Activated gamma-delta T cell treated with anti-CD3 and anti-CD28 coated beads, Interleukin-2, amount 50 U/mL, for 16 hours (primary cell): ENCODE results near the gene TAF4.
"Not testable (repeated sequence)": the region's sequence is repeated elsewhere in the genome, so short reads cannot be mapped to it uniquely, and the experiment has no call there.

Experiments
- DNase-seq: peaks from one replicate; pipeline ENCODE4 v3.0.0-alpha.2; 2020; ENCODE audit warnings: low read depth

TAF4 gene

DNA sequence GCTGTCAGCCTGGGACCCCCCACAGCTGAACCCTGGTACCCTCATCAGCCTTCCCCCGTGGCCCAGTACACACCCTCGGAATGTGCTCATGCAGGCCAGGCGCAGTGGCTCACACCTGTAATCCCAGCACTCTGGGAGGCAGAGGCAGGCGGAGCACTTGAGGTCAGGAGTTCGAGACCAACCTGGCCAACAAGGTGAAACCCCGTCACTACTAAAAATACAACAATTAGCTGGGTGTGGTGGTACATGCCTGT lies 9.9 kb downstream of the TAF4 start:
- not testable (repeated sequence) for DNase-seq

DNA sequence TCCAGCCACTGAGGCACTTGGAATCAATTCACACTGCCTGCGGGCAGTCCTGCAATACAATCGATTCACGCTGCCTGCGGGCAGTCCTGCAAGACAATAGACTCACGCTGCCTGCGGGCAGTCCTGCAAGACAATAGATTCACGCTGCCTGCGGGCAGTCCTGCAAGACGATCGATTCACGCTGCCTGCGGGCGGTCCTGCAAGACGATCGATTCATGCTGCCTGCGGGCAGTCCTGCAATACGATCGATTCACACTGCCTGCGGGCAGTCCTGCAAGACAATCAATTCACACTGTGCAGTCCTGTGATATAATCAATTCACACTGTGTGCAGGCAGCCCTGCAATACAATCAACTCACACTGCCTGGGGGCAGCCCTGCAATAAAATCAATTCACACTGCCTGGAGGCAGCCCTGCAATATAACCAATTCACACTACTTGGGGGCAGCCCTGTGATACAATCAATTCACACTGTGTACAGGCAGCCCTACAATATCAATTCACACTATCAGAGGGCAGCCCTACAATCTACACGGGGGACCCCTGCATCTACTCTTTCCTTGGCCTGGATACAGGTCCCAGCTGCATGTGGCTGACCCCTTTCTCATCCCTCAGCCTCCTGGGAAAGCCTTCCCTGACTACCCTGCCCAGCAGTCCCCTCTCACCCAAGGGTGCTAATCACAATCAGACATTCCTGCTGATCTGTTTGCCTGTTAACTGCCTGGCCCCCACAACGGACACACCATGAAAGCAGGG lies 10.4 kb downstream of the TAF4 start:
- no peak for DNase-seq

DNA sequence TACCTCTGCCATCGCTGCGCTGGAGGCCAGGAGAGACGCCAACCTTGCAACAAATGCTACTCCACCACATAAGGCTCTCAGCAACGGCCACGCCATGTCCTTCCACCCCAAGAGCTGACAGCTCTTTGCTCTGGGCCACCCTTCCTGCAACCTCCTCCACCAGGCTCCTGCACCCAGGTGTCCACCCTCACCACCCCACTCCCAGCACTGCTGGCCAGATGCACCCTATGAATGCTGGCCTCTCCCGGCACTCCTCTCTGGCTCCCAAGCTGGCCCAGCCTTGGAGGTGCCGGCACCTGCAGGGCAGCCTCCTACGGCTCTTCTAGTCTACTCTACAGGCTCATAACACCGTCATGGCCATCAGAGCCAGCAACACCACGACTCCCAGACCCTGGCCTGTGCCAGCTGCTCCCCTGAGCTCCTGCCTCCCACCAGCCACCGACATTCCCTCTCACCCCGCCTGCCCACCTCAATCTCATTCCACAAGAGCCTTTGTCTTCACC lies 11.2 kb downstream of the TAF4 start:
- DNase-seq = no peak

DNA sequence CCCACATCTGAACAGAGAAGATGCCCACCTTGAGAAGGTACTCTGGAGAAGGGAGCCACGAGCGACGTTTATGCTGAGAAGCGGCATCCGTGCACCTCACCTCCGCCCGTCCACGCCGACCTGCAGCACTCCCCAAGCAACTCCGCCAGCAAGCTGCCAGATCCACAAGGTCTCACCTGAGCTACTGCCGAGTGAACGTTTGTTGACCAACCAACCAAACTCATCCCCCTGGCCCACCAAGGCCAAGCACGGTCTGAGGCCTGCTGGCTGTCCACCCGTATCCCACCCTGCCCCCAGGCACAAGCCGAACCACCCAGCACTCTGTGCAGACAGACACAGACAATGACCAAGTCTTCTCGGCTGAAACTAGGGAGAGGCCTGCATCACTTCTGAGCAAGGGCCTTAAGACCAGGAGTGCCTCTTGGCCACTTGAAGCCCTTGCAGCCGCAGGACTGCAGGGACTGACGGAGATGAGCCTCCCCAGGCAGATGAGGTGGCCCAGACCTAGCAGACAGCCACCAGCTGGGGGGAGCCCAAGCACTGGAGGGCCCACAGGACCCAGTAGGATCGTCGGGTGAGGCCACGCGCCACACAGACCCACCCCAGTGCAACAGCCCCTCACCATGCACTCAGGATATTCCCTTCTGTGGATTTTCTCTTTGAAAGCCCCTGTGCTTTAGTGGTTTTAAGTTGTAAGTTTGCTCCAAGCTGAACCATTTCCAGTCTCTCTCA lies 12.1 kb downstream of the TAF4 start:
- no peak for DNase-seq

DNA sequence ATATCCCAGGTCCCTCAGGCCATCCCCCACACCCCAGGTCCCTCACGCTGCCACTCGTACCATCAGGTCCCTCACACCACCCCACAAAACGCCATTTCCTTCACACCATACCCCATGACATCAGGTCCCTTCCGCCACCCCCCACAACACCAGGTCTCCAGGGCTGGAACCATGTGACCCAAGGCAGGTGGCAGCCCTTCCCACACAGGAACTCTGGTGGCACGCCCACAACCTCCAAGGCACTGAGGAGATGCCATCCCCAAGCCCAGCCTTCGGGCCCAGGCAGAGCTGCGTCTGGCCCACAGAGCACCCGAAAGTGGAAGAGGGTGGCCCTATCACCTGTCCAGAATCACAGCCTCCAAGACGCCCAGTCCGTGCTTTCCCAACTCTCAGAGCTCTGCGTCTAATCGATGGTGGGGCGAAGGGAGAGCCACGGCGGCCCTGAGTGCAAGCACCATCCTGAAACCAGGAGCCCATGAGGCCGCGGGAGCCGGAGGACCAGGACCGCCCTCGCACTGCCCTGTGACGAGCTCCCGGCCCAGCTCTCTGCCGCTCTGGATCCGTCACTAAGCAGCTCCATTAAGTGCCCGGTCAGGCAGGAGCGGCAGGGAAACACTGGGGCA lies 12.7 kb downstream of the TAF4 start:
- DNase-seq = no peak

DNA sequence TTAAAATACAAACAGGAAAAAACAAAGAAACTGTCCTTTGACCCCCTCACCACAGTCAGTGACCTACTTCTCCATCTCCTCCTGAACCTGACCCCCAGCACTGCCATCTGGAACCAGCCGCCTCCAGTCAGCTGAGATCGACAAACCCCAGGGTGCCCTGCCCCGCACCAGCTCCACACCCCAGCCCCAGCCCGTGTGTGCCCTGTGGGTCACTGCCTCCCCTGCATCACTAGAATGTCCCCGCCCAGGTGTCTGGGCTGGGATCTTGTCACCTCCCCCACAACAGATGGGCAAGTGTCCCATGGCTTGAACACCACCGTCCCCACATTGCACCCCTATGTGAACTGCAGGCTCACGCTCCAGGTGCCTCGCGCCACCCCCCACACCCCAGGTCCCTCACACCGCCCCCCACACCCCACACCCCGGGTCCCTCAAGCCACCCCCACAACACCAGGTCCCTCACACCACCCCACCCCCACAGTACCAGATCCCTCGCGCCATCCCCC lies 13.3 kb downstream of the TAF4 start:
- DNase-seq = no peak

DNA sequence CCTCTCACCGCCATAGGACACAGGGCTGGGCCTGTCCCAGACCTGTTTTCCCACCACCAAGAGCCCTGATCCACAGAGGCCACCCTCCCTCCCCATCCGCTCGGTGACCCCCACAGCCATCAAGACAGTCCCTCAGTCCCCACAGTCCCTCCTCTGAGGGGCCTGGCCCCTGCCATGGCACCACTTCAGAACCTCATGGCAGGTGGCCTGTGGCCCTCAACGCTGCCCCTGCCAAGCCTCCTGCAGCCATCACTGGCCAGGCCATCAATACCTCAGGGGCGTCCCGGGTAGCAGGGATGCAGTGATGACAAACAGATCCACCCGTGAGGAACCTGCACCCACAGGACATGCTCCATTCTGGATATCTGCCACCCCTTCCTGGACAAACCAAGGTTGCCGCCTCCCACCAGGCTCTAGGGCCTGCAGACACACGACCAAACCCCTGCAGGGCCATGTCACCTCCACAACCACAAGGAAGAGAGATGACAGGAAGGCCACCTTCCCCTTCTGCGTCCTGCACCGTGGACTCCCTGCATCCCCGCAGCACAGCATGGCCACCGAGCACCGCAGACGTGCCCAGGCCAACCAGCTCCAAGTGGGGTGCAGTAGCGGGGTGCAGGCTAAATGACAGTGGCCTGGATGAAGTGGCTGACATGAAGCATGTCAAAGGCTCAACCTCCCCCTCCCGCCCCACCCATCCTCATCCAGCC lies 14.0 kb downstream of the TAF4 start:
- no peak for DNase-seq

DNA sequence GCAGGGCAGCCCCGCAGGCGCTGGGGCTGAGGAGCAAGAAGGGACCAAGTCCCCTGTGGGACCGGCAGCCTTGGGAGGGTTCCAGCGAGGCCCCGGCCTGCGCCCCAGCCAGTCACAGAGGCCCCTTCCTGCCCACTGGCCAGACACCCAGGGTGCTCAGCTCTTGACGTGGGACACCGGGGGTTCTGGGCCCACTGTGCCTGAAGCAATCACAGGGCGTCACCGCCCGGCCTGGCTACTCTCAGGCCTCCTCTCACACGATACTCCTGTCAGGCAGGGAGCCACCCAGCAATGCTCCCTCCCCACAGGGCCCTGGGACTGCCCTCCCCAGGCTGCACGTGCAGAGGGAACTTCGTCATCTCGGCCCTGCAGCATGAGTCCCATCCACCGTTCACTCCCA lies 14.5 kb downstream of the TAF4 start:
- no peak for DNase-seq

DNA sequence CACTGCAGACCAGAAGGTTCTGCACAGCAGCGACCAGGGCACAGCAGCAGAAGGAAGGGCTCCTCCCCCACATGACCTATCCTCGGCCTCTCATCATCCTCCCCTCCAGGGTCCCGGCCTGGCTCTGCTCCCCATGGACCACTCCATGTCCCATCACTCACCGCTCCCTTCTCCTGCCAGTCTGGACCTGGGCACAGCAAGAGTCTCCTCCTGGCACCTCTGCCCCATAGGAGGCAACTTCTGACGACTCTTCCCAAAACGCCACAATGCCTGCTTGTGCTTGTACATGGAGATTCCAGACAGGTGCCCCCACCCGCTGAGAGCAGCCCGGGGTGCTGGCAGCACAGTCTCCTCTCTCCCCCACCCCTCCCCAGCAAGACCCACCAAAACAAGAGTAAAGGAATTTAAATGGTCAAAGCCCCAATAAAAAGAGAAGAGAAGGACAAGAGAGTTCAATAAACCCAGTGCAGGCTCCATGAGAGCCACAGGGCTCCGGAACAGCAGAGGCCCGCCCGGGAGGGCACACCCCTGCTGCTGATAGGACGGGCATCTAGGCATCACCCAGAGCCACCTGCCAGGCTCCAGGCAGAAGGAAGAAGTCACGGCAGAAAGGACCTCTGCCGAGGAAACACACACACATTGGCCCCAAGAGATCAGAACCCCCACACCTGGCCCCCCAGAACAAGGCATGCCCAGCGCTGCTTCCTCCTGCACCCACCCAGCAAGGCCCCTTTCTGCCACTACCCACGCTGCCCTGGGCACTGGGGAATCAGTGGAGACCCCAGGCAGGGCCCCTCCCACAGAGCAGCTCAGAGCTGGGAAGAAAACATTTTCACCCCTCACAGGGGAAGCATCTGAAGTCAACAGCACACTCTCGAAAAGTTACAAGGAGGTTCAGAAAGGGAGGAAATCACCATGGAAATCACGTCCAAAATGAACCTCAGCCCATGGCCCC lies 15.2 kb downstream of the TAF4 start:
- no peak for DNase-seq

DNA sequence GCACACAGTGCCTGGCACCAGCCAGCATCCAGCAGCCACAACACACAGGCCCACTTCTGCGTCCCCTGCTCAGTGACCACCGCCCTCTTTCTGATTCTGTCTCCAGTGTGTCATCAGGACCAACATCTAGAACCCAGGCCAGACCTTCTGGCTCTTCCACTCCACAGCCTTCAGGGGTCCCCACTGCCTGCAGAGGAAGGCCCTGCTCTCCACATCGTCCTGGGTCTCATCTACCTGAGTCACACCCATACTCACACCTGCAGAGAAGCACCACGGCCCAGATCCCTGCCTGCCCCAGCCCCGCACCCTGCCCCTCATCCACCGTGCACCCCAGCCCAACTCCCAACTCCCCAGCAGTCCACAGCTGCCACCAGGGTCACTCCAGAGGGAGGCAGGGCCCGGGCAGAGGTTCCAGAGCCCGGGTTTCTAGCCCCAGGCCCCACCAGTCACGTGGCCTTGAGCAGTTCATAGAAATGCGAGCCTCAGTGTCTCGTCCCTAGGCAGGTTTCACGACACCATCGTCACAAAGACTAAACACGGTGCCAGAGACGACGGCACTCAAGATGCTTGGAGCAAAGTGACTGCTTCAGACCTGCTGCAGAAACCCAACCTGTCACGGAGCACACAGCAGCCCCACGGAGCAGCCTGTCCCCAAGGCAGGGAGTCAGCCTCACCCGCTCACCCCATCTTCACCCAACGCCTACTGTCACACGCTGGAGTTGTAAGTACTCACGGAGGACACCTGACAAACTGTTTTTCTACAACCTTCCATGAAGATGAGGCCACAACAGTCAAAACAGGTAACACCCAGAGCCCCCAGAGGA lies 16.1 kb downstream of the TAF4 start:
- DNase-seq = no peak

DNA sequence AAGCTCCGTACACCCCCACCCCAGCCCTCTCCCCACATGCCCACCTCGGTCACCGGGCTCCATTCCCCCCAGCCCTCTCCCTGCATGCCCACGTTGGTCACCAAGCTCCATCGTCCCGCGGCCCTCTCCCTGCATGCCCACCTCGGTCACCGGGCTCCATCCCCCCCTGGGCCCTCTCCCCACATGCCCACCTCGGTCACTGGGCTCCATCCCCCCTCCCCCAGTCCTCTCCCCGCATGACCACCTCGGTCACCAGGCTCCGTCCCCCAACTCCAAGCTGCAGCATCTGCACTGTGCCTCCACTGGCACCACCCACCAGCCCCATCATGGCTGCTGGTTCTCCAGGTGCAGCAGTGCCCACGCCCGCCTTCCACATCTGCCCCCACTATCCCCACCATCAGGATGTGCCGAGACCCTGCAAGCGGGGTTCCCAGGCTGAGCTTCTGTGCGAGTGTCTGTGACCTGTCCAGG lies 16.8 kb downstream of the TAF4 start:
- no peak for DNase-seq

DNA sequence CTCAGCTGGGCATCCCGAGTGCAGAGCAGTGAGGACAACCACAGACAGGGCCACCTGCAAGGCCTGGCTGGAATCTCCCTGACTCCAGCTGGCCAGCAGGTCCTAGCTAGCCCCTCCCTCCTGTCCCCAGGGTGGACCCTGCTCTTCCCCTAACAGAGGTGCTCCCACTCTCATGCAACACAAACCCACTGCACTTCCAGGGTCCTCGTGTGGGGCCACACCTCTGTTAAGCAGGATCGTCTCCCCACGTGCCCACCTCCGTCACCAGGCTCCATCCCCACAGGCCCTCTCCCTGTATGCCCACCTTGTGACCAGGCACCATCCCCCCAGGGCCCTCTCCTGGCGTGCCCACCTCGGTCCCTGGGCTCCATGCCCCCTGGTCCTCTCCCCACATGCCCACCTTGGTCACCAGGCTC lies 17.3 kb downstream of the TAF4 start:
- no peak for DNase-seq

DNA sequence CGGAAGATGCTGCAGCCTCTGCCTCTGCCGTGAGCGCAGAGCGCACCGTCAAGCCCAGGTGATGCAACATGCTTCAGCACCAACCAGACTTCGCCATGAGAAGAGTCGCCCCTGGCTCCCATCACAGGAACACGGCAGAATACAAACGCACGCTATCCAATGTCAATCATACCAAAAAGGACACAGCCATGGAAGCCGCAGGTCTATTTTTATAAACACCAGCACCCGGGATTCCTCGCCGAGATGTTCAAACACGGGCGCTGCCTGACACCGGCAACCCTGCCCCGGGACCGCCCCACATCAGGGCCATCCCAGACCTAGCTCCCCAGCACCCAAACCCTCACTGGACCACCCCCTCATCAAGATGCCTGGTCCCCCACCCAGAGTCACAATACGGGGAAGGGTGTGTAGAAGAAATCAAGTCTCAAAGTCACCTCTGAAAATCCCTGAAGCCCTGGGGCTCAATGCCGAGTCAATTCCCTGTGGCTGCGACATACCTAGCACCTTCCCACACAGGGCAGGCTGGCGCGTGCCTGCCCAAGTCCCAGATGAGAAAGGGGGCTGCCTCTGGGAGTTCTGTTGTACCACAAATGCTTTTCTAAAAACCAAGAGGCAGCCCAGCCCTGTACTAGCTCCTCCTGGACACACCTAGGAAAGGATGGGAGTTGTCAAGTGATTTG lies 17.9 kb downstream of the TAF4 start:
- no peak for DNase-seq

DNA sequence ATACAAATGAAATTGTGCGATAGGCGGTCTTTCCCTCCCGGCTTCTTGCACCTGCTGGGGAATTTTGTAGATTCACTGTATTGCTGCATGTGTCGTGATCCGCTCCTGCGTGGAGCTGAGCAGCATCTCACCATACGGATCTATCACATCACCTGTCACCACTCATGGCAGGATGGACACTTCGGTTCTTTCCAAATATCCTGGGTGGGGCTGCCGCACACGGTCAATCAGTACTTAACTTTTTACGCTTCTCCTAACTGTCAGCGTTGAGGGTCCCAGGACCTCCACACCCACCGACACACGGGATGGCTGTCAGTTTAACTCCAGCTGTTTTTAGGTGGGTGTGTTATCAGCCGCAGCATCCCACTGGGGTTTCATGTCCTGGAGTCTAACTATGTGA lies 19.2 kb downstream of the TAF4 start:
- no peak for DNase-seq

DNA sequence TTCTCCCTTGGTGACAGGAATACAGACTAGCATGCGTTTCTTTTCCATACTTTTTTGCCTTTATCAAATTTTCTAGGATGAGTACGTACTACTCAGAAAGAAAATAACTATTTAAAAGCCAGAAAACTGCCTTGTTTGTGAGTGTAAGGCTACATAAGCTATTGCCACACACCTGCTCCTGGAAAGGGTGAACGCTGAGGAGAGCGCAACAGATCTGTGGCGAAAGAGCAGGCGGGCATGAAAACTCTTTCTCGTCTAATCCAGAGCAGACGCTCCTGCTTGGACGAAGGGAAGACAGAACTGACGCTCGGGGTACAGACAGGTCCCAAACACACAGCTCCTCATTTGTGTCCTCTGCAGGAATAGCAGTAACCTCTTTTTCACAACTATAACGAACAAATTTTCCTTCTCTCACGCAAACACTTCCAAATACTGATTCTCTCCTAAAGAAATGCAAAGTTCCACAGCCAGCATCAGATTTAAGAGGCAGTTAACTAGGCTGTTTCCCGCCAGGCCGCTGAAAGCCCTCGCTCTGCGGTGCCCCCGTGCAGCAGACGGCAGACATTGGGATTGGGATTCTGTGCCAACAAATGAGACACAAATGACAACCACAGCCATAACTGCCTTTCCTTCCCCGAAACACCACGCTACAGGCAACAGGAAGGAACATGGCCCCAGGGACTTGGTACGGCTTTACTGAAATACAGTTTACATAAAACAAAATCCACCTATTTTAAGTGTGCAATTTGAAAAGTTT lies 20.0 kb downstream of the TAF4 start:
- no peak for DNase-seq

DNA sequence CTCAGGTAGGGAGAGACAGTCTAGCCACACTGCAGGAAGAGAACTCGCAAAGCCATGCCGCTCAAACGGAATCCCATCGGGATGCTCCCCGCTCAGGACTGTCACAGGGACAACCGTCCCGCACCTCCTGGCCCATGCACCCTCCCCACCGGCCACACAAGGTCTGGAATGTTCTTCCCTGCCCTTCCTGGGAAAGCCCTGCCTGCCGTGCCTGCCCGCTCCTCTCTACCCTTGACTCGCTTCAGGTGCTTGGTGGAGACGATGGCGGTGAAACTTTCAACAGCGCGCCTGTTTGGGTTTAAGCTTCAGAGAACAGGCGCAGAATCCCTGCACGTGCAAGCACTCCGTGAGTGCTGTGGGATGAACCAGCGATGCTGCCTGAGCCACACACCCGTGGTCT lies 20.6 kb downstream of the TAF4 start:
- DNase-seq = no peak

DNA sequence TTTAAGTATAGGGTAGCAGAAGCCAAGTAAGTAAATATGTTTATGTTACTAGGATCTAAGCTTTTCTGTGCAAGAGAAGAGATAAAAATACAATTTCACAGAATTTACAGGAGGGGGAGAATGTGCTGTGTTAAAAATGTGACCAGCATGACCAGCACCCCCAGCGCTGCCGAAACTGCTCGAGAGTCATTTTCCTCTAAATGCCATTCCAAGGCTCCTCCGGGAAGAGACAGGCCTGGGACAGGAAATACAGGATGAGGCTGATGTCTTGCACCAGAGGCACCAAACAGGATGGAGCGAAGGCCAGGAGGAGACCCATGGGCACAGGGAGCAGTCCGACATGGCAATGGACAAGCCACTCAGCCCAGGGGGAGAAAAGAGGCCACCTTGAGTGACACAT lies 21.1 kb downstream of the TAF4 start:
- DNase-seq = no peak

DNA sequence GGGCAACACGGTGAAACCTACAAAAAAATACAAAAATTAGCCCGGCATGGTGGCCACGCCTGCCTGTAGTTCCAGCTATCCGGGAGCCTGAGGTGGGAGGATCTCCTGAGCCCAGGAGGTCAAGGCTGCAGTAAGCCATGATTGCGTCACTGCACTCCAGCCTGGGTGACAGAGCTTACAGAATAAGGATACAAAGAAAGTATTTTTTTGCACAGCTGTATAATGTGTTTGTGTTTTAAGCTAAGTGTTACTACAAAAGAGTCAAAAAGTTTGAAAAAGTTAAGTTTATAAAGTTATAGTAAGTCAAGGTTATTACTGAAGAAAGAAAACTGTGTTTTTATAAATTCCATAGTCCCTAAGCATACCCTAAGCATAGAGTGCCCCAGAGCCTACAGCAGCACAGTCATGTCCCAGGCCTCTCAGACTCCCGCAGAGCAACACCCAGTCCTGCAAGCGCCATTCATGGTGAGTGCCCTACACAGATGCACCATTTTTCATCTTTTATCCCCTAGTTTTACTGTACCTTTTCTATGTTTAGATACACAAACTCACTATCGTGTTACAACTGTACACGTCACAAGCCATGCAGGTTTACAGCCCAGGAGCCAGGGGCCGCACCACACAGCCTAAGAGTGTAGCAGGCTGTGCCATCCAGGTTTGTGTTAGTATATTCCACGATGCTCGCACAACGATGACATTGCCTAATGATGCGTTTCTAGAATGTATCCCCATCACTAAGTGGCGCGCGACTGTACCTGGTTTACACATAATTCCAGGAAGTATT lies 22.4 kb downstream of the TAF4 start:
- DNase-seq = no peak
